Measurements from ENCODE around the gene LINC01488.

The LINC01488 gene

GRCh38 chr11:69446108-69446507 lies 35.4 kb upstream of the LINC01488 start:
- no peak for DNase-seq

- DNase-seq = no peak
These were observed 33.7 kb upstream of the LINC01488 start for GRCh38 chr11:69447786-69448185.

DNA sequence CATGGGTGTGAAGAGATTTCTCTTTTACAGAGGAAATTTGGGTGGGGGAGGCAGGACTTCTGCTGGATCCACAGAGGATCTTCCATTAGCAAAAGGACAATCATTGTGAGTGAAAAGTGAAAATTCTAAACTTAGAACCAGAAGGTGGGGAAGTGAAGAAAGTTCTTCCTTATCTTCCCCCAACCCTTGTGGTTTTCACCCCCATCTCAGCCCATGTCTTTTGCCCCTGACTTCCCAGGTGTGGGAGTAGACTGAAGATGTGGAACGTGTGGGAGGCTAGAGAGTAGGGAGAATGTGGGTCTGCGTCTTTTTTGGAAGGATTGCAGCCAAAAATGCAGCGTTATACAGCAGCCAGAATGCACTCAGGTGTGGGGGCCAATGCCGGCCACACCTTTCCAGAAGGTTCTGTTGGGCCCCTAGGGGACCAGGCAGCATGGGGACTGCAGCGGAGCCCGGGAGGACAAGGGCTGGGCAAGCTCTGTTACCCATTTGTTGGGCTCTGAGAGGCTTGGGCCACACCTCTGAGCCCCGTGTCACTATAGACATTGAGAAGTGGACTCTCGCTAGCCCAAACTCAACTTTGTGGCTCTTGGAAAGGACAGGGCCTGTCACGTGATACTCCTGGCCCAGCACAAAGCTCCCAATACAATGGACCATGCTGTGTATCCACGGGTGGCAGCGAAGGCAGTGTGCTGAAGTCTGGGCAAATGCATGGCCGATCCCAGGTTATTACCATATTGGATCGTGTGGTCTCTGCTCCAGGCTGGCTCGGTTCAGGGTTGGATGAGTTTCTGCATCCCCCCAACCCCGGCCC lies 32.8 kb upstream of the LINC01488 start:
- DNase-seq = no peak

DNA sequence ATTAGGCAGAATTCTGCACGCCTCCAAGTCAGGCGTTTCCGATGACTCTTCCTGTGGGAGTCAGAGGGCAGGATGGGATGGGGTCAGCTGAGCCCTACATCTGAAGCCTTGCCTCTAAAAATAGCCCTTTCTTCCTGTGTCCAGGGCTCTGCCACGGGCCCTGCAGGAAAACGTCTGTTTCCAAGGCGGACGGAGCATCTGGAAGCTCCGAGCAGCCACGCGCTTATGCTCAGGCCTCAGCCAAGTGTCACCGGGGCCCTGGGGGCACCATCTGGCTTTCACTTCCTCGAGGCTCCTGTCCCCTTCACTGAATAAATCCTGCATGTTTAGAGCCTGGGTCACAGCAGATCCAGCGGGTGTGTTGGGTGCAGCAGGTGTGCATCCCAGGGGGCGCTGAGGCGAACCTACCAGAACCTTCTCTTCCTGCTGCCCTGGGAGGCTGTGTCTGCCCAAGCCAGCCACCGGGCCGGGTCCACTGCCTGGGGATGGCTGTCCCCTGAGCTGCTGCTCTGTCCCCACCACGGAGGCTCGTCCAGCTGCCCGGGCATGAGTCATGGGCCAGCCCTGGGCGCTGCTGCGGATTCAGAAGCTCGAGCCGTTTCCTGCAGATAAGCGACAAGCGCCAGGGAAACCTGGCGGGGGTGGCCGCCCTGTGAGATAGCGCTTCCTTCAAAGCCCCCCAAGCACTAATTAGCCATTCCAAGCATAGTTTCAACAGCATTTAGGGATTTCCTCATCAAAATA lies 32.0 kb upstream of the LINC01488 start:
- DNase-seq = no peak

DNA sequence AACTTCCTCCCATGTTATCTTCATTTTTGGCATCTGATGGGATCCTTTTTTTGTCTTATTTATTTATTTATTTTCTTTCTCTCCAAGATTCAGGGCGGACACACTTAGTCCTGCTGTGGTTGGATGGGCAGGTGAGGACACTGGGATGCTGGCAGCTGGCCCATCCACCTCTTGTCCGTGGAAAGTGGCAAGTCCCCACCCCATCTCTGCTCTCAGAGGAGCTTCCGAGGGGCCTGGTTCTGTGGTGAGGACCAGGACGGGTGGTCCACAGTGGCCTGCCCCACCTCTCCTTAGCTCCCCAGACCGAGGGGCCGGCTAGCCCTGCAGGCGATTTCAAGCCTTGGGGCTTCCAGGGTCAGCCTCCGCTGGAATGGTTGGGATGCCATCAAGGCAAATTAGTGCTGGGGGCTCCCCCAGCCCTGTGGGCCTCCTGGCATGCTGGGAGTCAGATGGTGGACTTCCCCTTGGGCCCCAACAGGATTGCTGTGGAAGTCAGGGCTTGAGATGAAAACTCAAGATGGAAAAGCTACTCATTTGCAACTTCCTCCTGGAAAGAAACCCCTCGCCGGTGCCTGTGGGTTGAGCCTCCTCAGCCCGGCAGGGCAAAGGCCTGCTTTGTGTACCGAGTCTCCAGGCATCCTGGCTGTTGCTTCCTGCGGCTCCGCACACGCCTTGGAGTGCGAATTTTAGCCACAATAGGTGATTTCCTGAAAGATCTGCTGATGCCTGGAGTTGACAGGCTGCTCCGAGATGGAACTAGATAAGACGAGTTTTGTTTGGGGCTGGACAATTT lies 31.2 kb upstream of the LINC01488 start:
- DNase-seq = no peak

- DNase-seq = no peak
These were observed 30.6 kb upstream of the LINC01488 start for GRCh38 chr11:69450857-69451220.

GRCh38 chr11:69451289-69451688 lies 30.2 kb upstream of the LINC01488 start:
- DNase-seq = no peak

DNA sequence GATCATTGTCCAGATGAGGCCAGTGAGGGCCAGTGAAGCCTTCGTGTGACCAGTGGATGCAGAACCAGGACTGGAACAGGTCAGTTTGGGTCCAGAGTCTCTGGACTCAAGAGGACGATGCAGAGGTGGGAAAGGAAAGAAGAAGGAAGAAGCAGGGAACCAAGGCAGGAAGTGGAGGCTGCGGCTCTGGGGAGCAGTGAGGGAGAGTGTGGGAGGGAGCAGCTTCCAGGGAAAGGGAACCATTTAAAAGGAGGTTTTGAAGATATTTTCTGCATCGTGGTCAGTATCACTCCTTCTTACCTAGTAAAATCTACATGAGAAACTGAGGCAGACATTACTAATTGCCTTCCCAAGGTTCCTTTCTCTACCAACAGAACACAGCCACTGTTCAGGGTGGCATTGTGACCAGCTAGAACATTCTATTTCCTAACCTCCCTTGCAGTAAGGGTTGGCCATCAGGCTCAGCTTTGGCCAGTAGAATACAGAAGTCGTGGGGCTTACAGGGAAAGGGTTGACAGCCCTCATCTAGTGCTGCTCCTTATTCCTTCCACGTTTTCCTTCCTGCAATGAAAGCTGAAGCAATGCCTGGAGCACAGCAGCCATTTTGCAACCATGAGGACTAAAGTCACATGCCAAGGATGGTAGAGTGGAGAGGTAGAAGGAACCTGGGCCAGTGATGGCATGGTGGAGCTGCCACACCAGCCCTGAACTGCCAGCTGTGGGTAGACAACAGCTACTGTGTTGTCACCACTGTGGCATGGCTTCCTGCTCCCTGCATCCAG lies 29.1 kb upstream of the LINC01488 start:
- no peak for DNase-seq

- no peak for DNase-seq
These were observed 28.3 kb upstream of the LINC01488 start for GRCh38 chr11:69453151-69453550.

GRCh38 chr11:69454018-69454417 lies 27.4 kb upstream of the LINC01488 start:
- DNase-seq = no peak

DNA sequence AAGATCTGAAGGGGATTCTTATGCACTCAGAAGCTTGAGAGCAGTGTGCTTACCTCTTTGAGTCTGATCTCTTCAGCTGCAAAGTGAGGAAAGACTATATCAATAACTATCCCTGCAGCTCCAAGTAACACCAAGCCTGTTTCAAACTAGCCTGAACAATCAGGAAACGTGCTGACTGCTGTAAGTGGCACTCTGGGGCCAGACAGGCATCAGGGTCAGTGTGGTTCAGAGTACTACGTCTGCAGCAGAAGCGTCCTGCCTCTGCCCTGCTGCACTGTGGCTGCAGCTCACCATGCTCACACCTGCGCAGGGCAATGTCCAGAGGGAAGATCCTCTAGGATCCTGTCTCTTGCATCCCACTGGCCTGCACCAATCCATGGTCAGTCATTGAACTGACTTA lies 25.5 kb upstream of the LINC01488 start:
- DNase-seq = no peak

DNA sequence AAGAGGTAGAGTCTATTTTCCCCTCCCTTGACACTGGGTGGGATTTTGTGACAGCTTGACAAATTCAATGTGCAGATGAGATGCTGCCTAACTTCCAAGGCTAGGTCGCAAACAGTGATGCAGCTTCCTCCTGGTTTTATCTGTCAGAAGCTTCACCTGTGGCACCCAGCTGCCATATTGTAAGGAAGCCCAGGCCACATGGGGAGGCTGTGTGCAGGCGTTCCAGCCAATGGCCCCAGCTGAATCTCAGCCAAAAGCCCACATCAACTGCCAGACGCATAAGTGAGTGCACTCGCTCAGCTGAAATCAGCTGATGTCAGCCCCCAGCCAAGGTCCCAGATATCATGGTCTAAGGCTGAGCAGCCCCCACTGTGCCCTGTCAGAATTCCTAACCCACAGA lies 24.8 kb upstream of the LINC01488 start:
- DNase-seq = no peak

DNA sequence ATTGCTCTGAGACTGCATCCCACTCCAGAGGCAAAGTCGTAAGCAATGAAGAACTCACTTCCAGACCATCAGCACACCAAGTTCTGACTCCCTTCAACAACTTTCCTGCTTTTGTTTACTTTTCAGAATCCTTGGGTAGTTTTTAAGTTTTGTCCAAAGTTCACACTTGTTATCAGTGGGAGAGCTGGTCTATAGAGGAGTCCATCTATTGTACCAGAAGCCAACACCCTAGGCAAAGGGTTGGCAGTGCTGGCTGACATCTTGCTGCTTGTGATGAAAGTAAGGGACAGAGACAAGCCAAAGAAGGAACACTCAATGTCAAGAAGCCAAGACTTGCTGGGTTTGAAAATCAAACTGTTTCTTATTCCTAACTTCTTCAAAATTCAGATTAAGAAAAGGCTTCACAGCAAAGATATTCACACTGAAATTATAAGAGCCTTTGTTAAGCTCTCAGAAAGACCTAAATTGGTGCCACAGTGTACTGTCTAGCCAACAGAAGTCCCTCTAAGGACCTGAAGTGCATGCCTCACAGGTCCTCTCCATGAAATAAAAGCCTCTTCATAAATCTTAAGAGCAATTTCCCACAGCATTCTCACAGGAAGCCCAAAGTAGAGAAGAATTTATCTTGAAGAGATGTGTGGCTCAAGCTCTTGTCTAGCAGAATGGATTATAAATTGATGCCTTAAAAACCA lies 21.5 kb upstream of the LINC01488 start:
- no peak for DNase-seq

GRCh38 chr11:69460540-69461257 lies 20.8 kb upstream of the LINC01488 start:
- no peak for DNase-seq

GRCh38 chr11:69461272-69461962 lies 20.0 kb upstream of the LINC01488 start:
- DNase-seq = no peak

GRCh38 chr11:69462106-69462951 lies 19.1 kb upstream of the LINC01488 start:
- no peak for DNase-seq

- DNase-seq = no peak
These were observed 18.1 kb upstream of the LINC01488 start for GRCh38 chr11:69463181-69463994.

GRCh38 chr11:69463995-69464960 lies 17.2 kb upstream of the LINC01488 start:
- no peak for DNase-seq
